HL-60 (cell line): ENCODE measurements around the gene BPIFB2.

Experiments used
- DNase-seq, 2 experiments: peaks; one replicate each; pipeline ENCODE4 v3.0.0-alpha.2; 2010 to 2020; ENCODE audit warnings: low read depth in 1 of 2, low spot score in 1 of 2
- H3K27ac ChIP-seq: fragments of 250-450 bp; sonication (Bioruptor Pico); replicated peaks from 2 replicates; pipeline ENCODE4 v1.5.1; 2020; ENCODE audit warnings: mild to moderate bottlenecking, moderate library complexity
- H3K27me3 ChIP-seq: fragments of 250-450 bp; sonication (Bioruptor Pico); 2 replicates; pipeline ENCODE4 v1.5.1; 2021; ENCODE audit warnings: mild to moderate bottlenecking, moderate library complexity; ENCODE audit not compliant: insufficient read depth, poor library complexity, severe bottlenecking
- H3K4me3 ChIP-seq: replicated peaks from 2 replicates; pipeline ENCODE4 v1.5.1; 2011; ENCODE audit warnings: mild to moderate bottlenecking, control low read depth, low read length; ENCODE audit not compliant: insufficient read depth
- GABPA ChIP-seq: IDR thresholded peaks from 2 replicates; pipeline ENCODE4 v1.6.1; 2012; ENCODE audit warnings: low read depth
- POLR2AphosphoS5 ChIP-seq: IDR thresholded peaks from 2 replicates; pipeline ENCODE4 v1.6.1; 2012; ENCODE audit warnings: low read depth
- SPI1 ChIP-seq: IDR thresholded peaks from 2 replicates; pipeline ENCODE4 v1.6.1; 2012; ENCODE audit warnings: low read depth, mild to moderate bottlenecking, borderline replicate concordance
- TF ChIP-seq, protein P1 (sequence below): IDR thresholded peaks from one replicate; pipeline ENCODE4 v1.5.1; 2011; ENCODE audit warnings: low read length, control low read depth, inconsistent platforms; ENCODE audit not compliant: insufficient read depth
- TF ChIP-seq, protein P2 (sequence below): IDR thresholded peaks from 2 replicates; pipeline ENCODE4 v1.6.1; 2012; ENCODE audit warnings: low read depth; ENCODE audit not compliant: insufficient replicate concordance

The BPIFB2 gene

DNA sequence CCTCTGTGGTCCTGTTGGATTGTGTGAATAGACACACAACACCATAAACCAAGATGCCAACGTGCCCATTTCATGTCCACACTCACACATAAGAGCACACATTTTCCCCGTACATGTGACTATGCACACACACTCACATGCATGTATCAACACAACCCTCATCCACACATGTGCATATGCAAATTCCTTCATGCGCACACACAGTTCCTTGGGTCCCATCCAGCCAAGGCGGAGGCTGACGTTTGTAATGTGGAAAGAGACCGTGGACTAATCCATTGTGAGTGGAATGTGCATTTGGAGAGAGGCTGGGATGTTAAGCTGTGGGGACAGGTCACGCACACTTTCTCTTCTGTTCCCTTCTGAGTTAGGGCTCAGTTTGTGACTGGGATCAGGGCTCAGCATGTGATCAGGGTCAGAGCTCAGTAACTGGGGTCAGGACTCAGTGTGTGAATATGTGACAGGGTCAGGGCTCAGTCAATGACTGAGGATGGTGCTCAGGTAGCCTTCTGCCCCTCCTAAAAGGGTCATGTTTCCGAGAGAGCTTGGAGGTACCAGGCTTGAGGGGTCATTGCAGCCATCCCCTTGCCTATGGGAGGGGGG is 628 bp upstream of the BPIFB2 start:
- Histone ChIP-seq H3K27me3 (no peaks in the 10 kb centered on the region), H3K4me3 (no peak overlapping the region), H3K27ac (no peak overlapping the region)
- TF ChIP-seq, protein P1, sequence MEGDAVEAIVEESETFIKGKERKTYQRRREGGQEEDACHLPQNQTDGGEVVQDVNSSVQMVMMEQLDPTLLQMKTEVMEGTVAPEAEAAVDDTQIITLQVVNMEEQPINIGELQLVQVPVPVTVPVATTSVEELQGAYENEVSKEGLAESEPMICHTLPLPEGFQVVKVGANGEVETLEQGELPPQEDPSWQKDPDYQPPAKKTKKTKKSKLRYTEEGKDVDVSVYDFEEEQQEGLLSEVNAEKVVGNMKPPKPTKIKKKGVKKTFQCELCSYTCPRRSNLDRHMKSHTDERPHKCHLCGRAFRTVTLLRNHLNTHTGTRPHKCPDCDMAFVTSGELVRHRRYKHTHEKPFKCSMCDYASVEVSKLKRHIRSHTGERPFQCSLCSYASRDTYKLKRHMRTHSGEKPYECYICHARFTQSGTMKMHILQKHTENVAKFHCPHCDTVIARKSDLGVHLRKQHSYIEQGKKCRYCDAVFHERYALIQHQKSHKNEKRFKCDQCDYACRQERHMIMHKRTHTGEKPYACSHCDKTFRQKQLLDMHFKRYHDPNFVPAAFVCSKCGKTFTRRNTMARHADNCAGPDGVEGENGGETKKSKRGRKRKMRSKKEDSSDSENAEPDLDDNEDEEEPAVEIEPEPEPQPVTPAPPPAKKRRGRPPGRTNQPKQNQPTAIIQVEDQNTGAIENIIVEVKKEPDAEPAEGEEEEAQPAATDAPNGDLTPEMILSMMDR, result no peak
- TF ChIP-seq POLR2AphosphoS5, result no peak
- no peak for TF ChIP-seq SPI1
- DNase-seq, result no peak

DNA sequence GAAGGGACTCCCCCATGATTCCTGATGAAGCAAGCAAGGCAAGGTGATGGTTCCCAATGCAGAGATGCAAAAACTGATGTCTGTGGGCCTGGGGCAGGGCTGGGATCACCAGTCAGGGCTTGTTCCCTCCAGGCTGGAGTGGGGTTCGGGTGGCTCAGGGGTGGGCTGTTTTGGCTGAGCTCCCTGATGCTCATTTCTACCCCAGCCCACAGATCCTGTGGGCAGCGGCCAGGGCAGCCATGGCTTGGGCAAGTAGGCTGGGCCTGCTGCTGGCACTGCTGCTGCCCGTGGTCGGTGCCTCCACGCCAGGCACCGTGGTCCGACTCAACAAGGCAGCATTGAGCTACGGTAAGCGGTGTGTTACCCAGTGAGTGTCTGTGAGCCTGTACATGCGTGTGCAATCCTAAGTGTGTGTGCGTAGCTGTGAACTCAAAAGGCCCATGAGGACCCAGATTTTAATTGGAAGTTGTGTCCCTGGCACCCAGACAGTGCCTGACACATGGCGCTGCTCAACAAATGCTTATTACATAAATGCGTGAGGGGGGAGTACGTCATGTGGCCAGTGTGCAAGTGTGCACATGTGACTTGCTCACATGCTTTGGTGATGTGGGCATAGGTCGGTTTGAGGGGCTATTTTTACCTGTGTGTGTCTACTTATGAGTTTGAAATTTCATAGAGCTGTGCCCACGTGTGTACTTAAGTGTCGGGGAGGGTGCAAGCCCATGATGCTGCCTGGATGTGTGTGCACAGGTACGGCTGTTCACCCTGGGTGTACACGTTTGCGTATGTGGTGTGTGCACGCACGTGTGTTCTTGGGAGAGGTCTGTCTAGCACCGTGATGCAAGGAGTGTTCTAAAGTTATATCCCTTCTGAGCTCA is 1.1 kb downstream of the BPIFB2 start:
- no peak for DNase-seq
- no peak overlapping the region for H3K4me3 ChIP-seq
- H3K27me3 ChIP-seq, result no peaks in the 10 kb centered on the region
- H3K27ac ChIP-seq, result no peak overlapping the region
- TF ChIP-seq SPI1, result no peak
- TF ChIP-seq, protein P1, result no peak
- TF ChIP-seq, protein P2, sequence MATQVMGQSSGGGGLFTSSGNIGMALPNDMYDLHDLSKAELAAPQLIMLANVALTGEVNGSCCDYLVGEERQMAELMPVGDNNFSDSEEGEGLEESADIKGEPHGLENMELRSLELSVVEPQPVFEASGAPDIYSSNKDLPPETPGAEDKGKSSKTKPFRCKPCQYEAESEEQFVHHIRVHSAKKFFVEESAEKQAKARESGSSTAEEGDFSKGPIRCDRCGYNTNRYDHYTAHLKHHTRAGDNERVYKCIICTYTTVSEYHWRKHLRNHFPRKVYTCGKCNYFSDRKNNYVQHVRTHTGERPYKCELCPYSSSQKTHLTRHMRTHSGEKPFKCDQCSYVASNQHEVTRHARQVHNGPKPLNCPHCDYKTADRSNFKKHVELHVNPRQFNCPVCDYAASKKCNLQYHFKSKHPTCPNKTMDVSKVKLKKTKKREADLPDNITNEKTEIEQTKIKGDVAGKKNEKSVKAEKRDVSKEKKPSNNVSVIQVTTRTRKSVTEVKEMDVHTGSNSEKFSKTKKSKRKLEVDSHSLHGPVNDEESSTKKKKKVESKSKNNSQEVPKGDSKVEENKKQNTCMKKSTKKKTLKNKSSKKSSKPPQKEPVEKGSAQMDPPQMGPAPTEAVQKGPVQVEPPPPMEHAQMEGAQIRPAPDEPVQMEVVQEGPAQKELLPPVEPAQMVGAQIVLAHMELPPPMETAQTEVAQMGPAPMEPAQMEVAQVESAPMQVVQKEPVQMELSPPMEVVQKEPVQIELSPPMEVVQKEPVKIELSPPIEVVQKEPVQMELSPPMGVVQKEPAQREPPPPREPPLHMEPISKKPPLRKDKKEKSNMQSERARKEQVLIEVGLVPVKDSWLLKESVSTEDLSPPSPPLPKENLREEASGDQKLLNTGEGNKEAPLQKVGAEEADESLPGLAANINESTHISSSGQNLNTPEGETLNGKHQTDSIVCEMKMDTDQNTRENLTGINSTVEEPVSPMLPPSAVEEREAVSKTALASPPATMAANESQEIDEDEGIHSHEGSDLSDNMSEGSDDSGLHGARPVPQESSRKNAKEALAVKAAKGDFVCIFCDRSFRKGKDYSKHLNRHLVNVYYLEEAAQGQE, result no peak
- no peak for TF ChIP-seq GABPA
- no peak for TF ChIP-seq POLR2AphosphoS5

DNA sequence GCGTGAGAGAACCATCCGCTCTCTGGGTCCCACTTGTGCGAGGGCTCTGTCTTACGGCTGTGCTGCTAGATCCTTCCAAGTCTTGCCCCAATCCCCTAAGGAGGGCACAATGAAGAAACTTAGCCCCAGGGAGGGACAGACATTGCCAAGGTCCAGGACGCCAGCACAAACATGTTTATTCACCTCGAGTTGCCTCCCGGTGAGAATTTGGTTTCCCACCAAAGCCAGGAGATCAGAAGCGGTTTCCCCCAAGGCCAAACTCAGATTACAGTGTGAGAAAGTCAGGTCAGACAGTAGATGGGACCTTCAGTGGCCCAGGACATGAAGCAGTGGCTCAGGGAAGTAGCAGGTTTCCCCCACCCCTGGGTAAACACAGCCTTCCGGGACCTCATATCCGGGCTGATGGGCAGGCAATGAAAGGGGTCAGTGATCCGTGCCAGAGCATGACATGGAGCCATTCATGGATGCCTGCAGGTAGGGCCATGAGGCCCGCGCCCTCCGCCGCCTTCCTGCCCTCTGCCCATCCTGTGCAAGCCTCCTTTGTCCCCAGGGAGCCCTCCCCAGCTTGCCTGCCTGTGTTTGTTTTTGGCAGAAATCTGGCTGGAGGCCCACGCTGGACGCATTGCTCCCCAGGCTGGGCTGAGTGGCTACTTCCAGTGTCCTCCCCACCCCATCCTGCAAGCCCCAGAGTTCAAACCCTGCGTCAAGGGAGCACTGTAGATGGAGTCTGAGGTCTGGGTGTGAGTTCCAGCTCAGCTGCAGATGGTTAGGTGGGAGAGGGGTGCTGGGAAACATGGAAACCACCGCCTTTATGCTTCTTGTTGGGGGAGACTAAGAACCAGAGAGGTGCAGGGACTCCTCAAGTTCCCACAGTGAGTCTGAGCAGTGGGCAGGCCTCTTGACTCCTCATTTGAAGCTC is 2.0 kb downstream of the BPIFB2 start:
- TF ChIP-seq GABPA, result no peak
- TF ChIP-seq, protein P1, result no peak
- TF ChIP-seq POLR2AphosphoS5, result no peak
- no peak for TF ChIP-seq SPI1
- TF ChIP-seq, protein P2, result no peak
- DNase-seq, result no peak
- Histone ChIP-seq H3K27ac (no peak overlapping the region), H3K4me3 (no peak overlapping the region), H3K27me3 (no peaks in the 10 kb centered on the region)
